Tibial artery (tissue), 4 donors: Measurements from ENCODE around the gene AGAP1.

ENCODE experiments used
- DNase-seq, 2 donors: peaks; one replicate each; pipeline ENCODE4 v3.0.0-alpha.2; 2019
- H3K27ac ChIP-seq, 2 donors: fragments of 200-600 bp; sonication (generic) in 1 of 2; 1 replicate in 1 of 2; 2 replicates in 1 of 2; pipeline ENCODE4 v1.5.1; 2018 to 2019; ENCODE audit warnings: mild to moderate bottlenecking in 1 of 2
- H3K27me3 ChIP-seq, 2 donors: fragments of 200-600 bp; sonication (generic) in 1 of 2; one replicate each; pipeline versions ENCODE4 v1.5.1 to v1.6.0; 2016 to 2019
- H3K36me3 ChIP-seq, 3 donors: fragments of 200-600 bp; sonication (generic) in 2 of 3; one replicate each; pipeline ENCODE4 v1.5.1; 2016 to 2019; ENCODE audit warnings: mild to moderate bottlenecking in 2 of 3
- H3K4me1 ChIP-seq, 4 donors: fragments of 200-600 bp; sonication (generic) in 2 of 4; 1 replicate in 3 of 4; 2 replicates in 1 of 4; pipeline ENCODE4 v1.5.1; 2016 to 2019
- H3K4me3 ChIP-seq, 2 donors: fragments of 200-600 bp; sonication (generic) in 1 of 2; 1 replicate in 1 of 2; 2 replicates in 1 of 2; pipeline ENCODE4 v1.5.1; 2018 to 2019; ENCODE audit warnings: mild to moderate bottlenecking in 2 of 2
- H3K9me3 ChIP-seq, 3 donors: fragments of 200-600 bp; sonication (generic) in 1 of 3; one replicate each; pipeline ENCODE4 v1.5.1; 2016 to 2019
- CTCF ChIP-seq, 2 experiments: fragments of 200-600 bp in 1 of 2; fragments of 450-650 bp in 1 of 2; IDR thresholded peaks; one replicate each; pipeline ENCODE4 v1.5.1; 2017 to 2019; ENCODE audit warnings: antibody characterized with exemption in 2 of 2, mild to moderate bottlenecking in 1 of 2, moderate library complexity in 1 of 2
- intact Hi-C: fragments of 100-400 bp; cut with DNase I; formaldehyde crosslinking; loops from one replicate; pipeline ENCODE4 v1.15.0; 2023; ENCODE audit warnings: low total_unique reads

Gene AGAP1

GRCh38 chr2:235860871-235861270 is 367.0 kb downstream of the AGAP1 start:
- Histone ChIP-seq H3K36me3 (no peaks in the 10 kb centered on the region), H3K4me1 (no peaks in the 10 kb centered on the region), H3K4me3 (no peak overlapping the region), H3K27ac (no peak overlapping the region), H3K27me3 (no peaks in the 10 kb centered on the region), H3K9me3 (no peaks in the 10 kb centered on the region)
- intact Hi-C loops = no loop called here
- no peak for DNase-seq
- no peak for TF ChIP-seq CTCF (IDR thresholded peaks at IDR 0.05)

GRCh38 chr2:235861383-235861782 is 367.5 kb downstream of the AGAP1 start:
- Histone ChIP-seq H3K4me1 (no peaks in the 10 kb centered on the region), H3K9me3 (no peaks in the 10 kb centered on the region), H3K4me3 (no peak overlapping the region), H3K36me3 (no peaks in the 10 kb centered on the region), H3K27me3 (no peaks in the 10 kb centered on the region), H3K27ac (no peak overlapping the region)
- DNase-seq = no peak
- intact Hi-C loops = no loop called here
- no peak for TF ChIP-seq CTCF (IDR thresholded peaks at IDR 0.05)

GRCh38 chr2:235863414-235863813 is 369.6 kb downstream of the AGAP1 start:
- Histone ChIP-seq H3K4me1 (no peaks in the 10 kb centered on the region), H3K27me3 (no peaks in the 10 kb centered on the region), H3K9me3 (no peaks in the 10 kb centered on the region), H3K36me3 (no peaks in the 10 kb centered on the region), H3K27ac (no peak overlapping the region), H3K4me3 (no peak overlapping the region)
- DNase-seq = no peak
- intact Hi-C loops = no loop called here
- TF ChIP-seq CTCF (IDR thresholded peaks at IDR 0.05) = no peak

GRCh38 chr2:235864302-235864701 is 370.5 kb downstream of the AGAP1 start:
- Histone ChIP-seq H3K27me3 (no peaks in the 10 kb centered on the region), H3K9me3 (no peaks in the 10 kb centered on the region), H3K4me3 (no peak overlapping the region), H3K27ac (no peak overlapping the region), H3K36me3 (no peaks in the 10 kb centered on the region), H3K4me1 (no peaks in the 10 kb centered on the region)
- no peak for TF ChIP-seq CTCF (IDR thresholded peaks at IDR 0.05)
- intact Hi-C loops = no loop called here
- no peak for DNase-seq

- DNase-seq = no peak
- Histone ChIP-seq H3K27me3 (no peaks in the 10 kb centered on the region), H3K4me3 (no peak overlapping the region), H3K36me3 (peaks cover 0 to 4% (median 0%) of the 10 kb centered on the region in 3 donors), H3K9me3 (peaks cover 0 to 4% (median 0%) of the 10 kb centered on the region in 3 donors), H3K4me1 (no peaks in the 10 kb centered on the region), H3K27ac (no peak overlapping the region)
- TF ChIP-seq CTCF (IDR thresholded peaks at IDR 0.05) = no peak
- intact Hi-C loops = no loop called here
Observed at GRCh38 chr2:235864733-235865515, 371.1 kb downstream of the AGAP1 start.
